Measurements from ENCODE around the gene PDPN. TPM values are rescaled to one million over a fixed set of nuclear protein-coding genes. Genes with fewer than 3 reads are reported as not detected.
"Not testable (repeated sequence)": the region's sequence is repeated elsewhere in the genome, so short reads cannot be mapped to it uniquely, and the experiment has no call there.

The PDPN gene, protein sequence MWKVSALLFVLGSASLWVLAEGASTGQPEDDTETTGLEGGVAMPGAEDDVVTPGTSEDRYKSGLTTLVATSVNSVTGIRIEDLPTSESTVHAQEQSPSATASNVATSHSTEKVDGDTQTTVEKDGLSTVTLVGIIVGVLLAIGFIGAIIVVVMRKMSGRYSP
- 24.1 TPM for total RNA-seq
- long read RNA-seq, transcript PDPN-202 (6 exons, 2,801 nt) = major isoform, 5 of 7 reads
- long read RNA-seq, partial matches to known transcripts = 0 of 7 reads
- long read RNA-seq, other reads (novel, unspliced or antisense) = 0 of 7 reads

DNA sequence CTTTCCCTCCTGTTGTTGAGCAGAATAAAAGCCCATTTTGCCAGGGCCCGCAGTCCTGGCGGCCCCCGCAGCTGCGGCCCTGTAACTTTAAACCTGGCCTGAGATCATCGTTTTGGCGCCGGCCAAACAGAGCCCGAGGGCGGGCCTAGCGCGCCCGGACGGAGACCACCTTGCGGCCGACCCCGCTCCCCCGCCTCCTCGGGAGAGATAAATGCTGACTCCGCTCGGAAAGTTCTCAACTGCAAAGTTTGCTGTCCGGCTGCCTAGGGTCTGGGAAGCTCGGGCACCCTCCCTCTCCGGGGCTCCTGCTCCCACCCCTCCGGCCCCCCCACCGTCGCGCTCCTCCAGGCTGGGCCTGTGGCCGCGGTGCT, at the start of gene PDPN:
PDPN (plus strand) TSS at position 238 of the 371 bp plus-strand sequence. CDS start 202 bp downstream, outside the sequence.
- peak; percentile 64 for ATAC-seq
- intact Hi-C loops (cut with DNase I) = loop anchor here (5.0 kb wide), 1 partner anchor 41 kb away; no protein-coding TSS in a partner anchor

DNA sequence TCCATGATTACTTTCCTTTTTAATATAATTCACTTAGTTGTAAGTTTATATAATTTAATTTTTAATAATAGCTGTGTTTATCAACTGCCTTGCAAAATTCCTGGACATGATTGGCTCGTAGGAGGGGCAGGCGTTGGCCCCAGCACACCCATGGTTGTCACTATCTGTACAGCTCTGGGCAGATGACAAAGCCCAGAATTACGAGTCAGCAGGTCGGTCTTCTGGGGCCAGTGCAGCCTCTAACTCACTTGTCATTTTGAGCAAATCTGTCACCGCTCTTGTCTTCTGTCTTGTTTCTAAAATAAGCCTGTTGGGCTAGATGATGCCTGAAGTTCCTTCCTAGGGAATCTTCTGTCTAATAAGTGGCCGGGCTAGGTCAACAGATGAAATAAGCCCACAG, 48.4 kb upstream of the PDPN start:
- DNase-seq (ENCODE audit: missing footprints) (no peak), ATAC-seq (peak; percentile 97)
- intact Hi-C loops (cut with DNase I) = no loop called here

More for the DNA sequence above, at the start of gene PDPN:
- no peak for DNase-seq (ENCODE audit: missing footprints)

DNA sequence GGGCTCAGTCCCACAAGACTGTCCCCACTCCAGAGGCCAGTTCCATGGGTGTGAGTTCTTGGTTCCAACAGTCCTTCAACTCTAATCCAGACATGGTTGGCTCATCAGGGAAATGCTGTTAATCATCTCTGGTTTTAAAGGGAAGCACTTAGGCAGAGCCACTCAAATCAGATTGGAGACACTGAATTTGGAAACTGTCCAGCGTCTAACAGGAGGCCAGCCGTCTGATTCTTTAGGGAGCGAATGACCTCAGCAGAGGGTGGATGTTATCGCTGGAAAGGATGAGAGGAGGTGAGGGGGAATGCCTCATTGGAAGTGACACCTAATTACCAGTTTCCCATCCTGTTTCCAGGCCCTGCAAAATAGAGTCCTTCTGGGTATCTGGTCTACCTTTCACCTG, 47.1 kb upstream of the PDPN start:
- ATAC-seq (no peak), DNase-seq (ENCODE audit: missing footprints) (no peak)
- intact Hi-C loops (cut with DNase I) = no loop called here

DNA sequence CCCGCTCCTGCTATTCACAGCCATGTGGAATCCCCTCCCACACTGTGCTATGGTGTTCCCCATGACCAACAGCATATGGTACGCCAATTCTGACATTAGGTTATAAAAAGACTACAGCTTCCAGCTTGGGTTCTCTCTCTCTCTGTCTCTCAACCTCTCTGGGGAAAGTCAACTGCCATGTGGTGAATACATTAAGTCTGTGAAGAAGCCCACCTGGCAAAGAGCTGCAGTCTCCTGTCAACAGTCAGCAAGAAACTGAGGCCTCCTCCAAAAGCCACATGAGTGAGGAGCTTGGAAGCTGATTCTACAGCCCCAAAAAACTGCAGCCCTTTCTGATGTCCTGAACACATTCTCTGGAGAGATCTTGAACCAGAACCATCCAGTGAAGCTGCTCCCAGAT, 44.8 kb upstream of the PDPN start:
- intact Hi-C loops (cut with DNase I) = no loop called here
- no peak for DNase-seq (ENCODE audit: missing footprints)
- no peak for ATAC-seq

DNA sequence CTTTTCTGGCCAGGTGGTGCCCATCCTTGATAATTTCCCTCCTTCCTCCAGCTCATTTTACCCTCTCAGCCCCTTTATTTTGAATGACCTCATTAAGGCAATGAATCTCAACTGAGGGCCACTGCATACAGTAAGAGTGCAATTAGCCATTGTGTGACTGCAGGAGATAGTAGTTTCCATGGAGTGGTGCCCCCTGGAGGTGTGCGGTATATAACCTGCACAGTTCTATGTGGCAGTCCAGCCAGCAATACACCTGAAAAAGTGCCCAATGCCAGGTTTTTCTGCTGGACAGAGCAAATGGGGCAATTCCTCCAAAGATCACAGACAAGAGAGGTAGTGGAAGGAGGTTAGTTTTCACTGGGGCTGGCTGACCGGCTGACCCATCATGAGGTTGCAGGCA, 43.9 kb upstream of the PDPN start:
- ATAC-seq (no peak), DNase-seq (ENCODE audit: missing footprints) (no peak)
- intact Hi-C loops (cut with DNase I) = loop anchor here (5.0 kb wide), 1 partner anchor 43 kb away; the partner anchor contains the start of gene PDPN

DNA sequence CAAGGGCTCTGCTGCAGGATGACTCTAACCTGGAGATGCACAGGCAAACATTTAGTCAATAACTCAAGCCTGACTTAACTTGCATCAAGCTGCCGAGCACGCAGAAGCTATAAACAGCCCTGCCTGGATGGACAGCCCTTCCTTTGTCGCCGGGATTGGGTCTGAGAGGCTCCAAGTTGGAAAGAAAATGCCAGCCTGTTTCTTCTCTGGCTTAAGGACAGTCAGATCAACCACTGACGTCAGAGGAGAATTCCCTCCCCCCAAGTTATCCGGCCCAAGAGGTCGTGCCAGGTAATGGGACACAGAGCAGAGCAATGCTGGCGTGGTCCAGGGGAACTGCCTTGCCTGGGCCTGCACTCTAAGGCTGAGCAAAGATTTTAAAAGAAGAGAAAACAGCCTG, 42.8 kb upstream of the PDPN start:
- ATAC-seq (peak; percentile 83), DNase-seq (ENCODE audit: missing footprints) (no peak)
- intact Hi-C loops (cut with DNase I) = loop anchor here (5.0 kb wide), 1 partner anchor 41 kb away; the partner anchor contains the start of gene PDPN

DNA sequence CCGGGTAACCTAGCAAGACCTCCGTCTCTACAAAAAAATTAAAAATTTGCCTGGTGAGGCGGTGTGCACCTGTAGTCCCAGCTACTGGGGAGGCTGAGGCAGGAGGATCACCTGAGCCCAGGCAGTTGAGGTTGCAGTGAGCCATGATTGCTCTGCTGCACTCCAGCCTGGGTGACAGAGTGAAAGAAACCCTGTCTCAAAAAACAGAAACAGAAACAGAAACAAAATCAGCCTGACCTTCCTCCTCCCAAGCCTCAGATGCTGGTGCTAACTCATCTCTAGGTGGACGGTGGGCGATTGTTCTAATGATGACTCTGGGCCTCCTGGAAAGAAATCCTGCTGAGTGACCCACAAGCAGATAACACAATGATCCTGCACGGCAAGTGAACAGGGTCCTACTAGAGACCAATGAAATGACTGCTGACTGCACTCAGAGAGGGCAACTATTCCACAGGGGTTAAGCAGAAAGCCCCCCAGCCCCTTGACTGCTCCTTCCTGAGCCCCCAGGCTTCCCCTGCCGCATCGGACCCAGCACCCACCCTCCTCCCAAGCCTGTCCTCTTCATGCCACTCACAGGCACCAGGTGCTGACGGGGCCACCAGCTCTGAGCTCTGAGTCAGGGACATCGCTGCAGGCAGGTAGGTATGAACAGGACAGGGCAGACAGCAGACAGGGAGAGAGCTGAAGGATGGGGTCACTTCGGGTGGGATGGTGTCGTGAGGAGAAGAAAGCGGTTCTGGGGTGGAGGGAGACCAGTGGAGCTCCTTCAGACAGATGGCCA, 42.0 kb upstream of the PDPN start:
- intact Hi-C loops (cut with DNase I) = loop anchor here (5.0 kb wide), 1 partner anchor 41 kb away; the partner anchor contains the start of gene PDPN
- DNase-seq (ENCODE audit: missing footprints) = no peak
- no peak for ATAC-seq

DNA sequence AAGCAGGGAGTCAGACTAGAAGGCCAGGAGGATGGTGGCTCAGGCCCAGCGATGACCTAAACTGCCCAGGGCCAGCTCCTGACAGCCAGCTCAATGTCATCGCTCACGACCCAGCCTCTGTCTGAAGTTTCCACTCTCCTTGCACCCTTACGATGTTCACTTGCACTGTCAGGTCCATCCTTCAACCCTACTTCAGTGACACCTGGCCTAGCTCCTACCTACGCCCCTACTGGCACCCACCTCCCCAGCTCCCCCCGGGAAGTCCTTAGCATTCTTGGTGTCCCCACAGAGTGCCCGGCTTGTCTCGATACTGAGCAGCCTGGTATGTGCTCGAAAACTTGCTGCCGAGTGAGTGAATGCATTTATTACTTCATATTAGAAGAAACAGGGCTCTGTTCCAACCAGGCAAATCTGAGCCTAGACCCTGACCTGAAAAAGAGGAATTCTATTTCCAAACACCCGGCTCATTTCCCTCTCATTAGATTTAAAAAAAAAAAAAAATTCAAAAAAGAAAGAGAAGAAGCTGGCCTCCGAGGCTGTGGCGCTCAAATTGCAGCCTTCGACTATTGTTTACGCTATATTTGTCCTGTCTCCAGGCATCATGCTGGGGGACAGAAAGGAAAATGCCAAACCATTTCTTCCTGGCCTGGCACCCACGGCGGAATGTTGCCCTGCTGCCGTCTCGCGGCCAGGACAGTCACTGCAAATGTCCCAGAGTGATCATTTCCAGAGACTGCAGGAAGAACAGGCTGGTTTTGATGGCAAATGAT, 40.0 kb upstream of the PDPN start:
- peak; percentile 75 for ATAC-seq
- DNase-seq (ENCODE audit: missing footprints) = no peak
- intact Hi-C loops (cut with DNase I) = loop anchor here (1.0 to 5.0 kb wide), 4 partner anchors 39 to 74 kb away; partner anchors contain the start of gene PDPN

DNA sequence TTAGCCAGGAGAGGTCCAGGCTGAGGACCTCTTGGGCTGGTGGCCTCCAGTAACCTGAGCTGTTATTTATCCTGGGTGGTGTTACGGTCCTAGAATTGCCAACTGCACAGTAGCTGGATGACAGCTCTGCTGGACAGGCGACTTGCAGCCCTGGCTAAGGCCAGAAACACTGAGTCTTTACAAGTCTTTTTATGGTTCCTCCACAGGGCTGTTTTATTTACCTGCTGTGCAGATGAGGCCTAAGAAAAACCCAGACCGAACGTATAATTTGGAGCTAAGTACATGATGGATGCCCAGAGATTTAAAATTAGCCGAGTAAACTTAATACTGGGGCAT, 39.4 kb upstream of the PDPN start:
- DNase-seq (ENCODE audit: missing footprints) (no peak), ATAC-seq (no peak)
- intact Hi-C loops (cut with DNase I) = loop anchor here (1.0 to 5.0 kb wide), 4 partner anchors 38 to 75 kb away; partner anchors contain the start of gene PDPN

DNA sequence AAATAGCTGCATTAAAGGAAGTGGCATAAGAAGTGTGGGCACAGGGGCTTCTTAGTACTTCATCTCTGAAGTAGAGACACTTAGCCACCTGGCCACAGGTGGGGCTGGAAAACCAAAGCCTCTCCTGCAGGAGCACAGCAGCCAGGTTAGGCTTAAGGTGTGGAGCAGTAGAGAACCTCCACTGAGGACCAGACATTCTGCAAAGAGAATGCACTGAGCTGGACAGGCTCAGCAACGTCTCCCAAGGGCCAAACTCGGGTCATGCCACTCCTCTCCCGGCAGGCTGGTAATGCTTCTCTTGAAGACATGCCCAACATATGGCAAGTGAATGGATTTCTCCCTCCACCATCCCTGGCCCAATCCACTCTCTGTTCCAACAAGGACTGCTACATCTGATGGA, 36.8 kb upstream of the PDPN start:
- ATAC-seq (no peak), DNase-seq (ENCODE audit: missing footprints) (no peak)
- intact Hi-C loops (cut with DNase I) = no loop called here

DNA sequence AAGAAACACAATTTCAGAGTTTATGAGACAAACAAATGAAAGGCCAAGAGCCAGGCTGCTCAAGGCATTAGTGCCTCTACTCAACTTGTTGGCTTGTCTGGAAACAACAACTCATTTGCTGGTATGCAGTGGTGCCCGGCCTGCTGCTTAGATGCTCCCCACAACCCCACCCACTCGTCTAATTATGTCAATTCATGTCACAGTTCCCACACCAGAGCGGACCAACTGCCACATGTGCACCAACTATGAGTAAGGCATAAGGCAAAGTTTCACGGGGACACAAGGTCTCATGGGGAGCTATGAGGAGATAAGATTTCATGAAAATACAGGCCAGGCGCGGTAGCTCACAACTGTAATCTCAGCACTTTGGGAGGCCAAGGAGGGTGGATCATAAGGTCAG, 35.4 kb upstream of the PDPN start:
- DNase-seq (ENCODE audit: missing footprints) = no peak
- intact Hi-C loops (cut with DNase I) = no loop called here
- no peak for ATAC-seq

DNA sequence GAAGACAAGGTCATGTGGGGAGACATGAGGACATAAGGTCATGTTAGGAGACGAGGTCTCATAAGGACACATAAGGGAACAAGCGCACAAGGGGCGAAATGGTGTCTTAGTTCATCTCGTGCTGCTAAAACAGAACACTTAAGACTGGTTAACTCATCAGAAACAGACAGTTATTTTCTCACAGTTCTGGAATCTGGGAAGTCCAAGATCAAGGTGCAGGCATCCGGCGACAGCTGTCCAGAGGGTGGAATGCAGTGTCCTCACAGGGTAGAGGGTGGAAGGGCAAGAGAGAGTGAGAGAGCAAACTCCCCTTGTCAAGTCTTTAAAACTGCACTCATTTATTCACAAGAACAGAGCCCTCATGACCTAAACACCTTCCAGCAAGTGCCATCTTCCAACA, 34.6 kb upstream of the PDPN start:
- no peak for DNase-seq (ENCODE audit: missing footprints)
- no peak for ATAC-seq
- intact Hi-C loops (cut with DNase I) = no loop called here

DNA sequence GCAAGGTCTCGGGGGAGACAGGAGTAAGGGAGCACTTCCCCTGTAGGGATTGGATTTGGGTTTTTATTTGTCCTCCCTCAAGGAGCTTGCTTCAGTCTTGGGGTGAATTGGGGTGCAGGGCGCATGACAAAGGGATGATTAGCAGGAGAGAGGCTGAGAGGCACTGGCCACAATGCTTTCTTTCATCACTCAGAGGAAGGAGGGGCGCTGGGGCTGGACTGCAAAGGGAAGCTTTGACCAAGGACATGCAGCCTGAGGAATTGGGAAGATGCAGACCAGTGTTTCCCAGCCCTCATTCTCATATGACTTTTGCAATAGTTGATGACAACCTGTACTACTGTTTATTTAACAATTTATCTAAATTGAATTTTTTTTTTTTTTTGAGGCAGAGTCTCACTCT, 34.1 kb upstream of the PDPN start:
- DNase-seq (ENCODE audit: missing footprints) = no peak
- intact Hi-C loops (cut with DNase I) = no loop called here
- ATAC-seq = no peak

DNA sequence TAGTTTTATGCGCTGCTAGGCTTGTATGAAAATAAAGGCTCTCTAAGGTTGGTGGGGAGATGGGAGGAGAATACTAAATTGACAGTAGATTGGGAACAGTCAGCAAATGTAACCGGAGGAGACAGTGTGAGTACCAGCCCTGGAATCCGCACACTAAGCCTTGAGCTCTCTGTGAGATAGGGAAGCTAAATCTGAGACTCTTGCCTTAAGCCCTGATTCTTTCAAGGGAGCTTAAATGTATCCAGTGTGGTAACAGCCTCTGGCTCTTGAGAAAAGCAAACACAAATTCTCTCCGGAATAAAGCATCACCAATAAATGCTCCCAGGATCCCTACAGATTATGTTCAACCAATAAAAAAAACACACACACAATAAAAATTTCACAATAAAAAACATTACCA, 33.0 kb upstream of the PDPN start:
- intact Hi-C loops (cut with DNase I) = no loop called here
- DNase-seq (ENCODE audit: missing footprints) (no peak), ATAC-seq (no peak)

DNA sequence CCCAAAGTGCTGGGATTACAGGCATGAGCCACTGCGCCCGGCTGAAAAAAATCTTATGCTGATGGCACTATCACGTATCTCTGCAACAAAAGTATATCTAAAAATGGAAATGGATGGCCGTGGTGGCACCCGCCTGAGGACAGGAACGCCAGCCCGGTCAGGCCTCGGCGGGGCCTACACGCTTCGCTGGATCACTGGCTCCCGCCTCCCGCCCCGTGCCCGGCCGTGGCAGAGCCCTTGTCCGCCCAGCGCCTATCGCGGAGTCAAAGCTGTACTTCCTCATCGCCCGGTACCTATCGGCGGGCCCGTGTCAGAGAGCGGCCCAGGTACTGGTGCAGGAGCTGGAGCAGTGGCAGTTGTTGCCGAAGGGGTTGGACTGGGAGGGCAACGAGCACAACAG, 28.8 kb upstream of the PDPN start:
- DNase-seq (ENCODE audit: missing footprints) (no peak), ATAC-seq (no peak)
- intact Hi-C loops (cut with DNase I) = no loop called here

DNA sequence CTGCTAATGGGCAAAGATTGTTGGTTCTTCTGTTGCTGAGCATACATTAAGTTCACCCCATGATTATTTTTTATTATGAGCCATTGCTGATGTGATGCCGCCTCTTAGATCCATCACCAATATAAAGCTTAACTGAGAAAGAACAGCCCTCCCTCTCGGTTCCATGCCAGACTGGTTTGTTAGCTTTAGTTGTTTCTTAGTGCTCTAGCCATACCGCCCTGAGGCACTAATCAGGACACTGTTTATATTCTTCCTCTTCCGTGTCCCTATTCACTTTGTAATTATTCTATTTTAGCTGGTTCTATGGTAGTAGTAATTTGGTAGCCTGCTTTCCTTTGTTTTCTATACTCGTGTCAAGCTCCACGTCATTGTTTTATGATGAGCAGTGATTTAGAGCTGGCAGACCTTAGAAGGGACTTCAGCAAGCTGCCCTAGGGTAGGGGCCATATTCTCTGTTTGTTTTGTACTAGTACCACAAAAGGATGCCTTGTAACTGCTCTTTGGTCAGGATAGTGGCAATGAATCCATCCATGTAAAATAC, 27.3 kb upstream of the PDPN start:
- DNase-seq (ENCODE audit: missing footprints) = no peak
- intact Hi-C loops (cut with DNase I) = no loop called here
- ATAC-seq = no peak

DNA sequence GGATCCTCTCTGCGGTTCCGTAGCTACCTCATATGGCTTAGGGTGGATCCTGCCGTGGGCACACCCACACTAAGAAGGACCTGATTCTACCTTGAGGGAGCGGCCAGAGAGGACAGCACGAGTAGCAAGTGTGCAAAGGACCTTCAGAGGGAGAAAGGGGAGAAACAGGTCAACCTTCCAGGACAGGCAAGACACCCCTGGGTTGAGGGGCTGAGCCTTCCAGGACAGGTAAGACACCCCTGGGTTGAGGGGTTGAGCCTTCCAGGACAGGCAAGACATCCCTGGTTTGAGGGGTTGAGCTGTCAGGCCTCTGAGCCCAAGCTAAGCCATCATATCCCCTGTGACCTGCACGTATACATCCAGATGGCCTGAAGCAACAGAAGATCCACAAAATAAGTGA, 23.1 kb upstream of the PDPN start:
- ATAC-seq (no peak), DNase-seq (ENCODE audit: missing footprints) (no peak)
- intact Hi-C loops (cut with DNase I) = no loop called here

DNA sequence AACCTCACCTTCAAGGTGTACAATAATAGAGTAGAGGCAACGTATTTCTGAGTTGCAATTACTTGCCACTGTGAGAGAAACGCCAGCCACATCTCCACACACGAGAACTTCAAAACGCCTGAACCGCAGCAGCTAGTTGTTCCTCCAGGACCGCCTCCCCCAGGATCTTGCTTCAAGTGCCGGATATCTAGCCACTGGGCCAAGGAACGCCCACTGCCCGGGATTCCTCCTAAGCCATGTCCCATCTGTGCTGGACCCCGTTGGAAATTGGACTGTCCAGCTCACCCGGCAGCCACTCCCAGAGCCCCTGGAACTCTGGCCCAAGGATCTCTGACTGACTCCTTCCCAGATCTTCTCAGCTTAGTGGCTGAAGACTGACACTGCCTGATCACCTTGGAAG, 20.7 kb upstream of the PDPN start:
- ATAC-seq; intact Hi-C loops (cut with DNase I); DNase-seq (ENCODE audit: missing footprints): not testable (repeated sequence)

DNA sequence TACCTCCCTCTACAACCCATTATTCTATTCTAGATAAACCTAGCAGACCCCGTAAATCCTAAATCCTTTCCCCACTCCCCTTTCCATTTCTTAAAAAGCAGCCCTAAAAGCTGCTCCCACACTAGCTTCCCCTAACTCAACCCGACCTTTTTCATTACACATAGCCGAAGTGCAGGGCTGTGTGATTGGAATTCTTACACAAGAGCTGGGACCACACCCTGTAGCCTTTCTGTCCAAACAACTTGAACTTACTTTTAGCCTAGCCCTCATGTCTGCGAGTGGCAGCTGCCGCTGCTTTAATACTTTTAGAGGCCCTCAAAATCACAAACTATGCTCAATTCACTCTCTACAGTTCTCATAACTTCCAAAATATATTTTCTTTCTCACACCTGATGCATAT, 19.6 kb upstream of the PDPN start:
- DNase-seq (ENCODE audit: missing footprints) (no peak), ATAC-seq (no peak)
- intact Hi-C loops (cut with DNase I) = no loop called here
